GM18909 (cell line): ENCODE results near the gene ACRV1.

Experiments used
- ATAC-seq: cut with Tn5 transposase; IDR thresholded peaks from one replicate; pipeline ENCODE4 v1.9.1; 2021; ENCODE audit warnings: mild to moderate bottlenecking; ENCODE audit not compliant: unreplicated experiment, poor library complexity

ACRV1 gene

GRCh38 chr11:125663910-125664309 is 16.7 kb downstream of the ACRV1 start:
- no peak for ATAC-seq

GRCh38 chr11:125662689-125663088 is 18.0 kb downstream of the ACRV1 start:
- no peak for ATAC-seq

DNA sequence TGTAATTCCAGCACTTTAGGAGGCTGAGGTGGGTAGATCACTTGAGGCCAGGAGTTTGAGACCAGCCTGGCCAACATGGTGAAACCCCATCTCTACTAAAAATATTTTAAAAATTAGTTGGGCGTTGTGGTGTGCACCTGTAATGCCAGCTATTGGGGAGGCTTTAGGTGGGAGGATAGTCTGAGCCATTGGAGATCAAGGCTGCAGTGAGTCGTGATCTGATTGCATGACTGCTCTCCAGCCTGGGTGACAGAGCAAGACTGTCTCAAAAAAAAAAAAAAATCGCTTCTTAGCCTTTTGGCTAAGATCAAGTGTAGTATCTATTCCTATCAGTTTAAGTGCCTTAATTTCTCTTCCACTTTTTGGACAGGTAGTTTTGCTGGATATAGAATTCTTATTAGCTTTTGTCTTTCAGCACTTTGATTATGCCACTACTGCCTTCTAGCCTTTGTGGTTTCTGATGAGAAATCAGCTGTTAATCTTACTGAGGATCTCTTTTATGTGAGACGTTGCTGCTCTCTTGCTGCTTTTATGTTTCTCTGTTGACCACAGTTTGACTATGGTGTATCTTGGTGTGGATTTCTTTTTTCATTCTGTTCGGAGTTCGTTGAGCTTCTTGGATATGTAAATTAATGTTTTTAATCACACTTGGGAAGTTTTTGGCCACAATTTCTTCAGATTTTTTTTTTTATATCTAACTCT is 31.0 kb downstream of the ACRV1 start:
- ATAC-seq, result no peak

GRCh38 chr11:125645871-125646270 is 34.8 kb downstream of the ACRV1 start:
- ATAC-seq, result no peak

DNA sequence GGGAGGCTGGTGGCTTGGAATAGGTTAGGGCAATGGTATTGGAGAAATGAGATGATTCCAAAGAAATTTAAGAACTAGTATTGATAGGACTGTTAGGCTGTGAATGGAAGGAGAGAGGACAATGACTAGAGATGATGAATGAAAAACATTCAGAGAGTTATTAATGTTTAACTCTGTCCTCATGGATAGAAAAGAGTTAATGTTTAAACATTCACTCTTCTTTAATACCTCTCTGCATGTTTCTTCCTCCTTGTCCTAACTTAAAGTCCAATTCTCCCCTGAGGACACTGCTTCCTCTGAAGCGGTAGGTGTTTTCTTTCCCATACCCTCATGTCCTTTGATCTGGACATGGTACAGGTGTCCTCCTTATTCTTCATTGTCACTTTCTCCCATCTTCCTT is 42.3 kb downstream of the ACRV1 start:
- no peak for ATAC-seq

GRCh38 chr11:125637840-125638239 is 42.8 kb downstream of the ACRV1 start:
- no peak for ATAC-seq

DNA sequence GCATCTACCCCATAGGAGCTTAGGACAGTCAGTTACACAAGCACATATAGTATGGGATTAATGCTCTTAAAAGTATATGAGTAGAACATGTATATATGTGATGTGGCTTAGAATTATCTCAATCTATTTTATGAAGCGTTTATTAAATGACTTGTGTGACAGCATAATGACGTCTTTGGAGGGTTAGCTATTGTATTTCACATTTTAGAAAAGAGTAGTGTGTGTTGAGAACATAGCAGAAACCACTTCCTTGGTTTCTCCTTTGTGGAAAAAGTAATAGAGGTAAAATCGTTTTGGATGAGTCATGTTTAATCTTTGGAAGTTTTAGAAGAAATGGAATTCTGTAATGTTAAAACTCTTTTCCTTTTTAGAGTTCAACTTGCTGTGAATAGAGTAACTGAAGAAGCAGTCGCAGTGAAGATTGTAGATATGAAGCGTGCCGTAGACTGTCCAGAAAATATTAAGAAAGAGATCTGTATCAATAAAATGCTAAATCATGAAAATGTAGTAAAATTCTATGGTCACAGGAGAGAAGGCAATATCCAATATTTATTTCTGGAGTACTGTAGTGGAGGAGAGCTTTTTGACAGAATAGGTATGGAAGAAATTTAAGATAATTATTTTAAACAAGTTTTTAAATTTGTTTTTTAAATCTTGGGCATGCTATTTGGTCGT is 53.3 kb downstream of the ACRV1 start:
- ATAC-seq, result no peak

- ATAC-seq, result peak; percentile 27
Measured at GRCh38 chr11:125626288-125626950, 54.2 kb downstream of the ACRV1 start.

- peak; percentile 88 for ATAC-seq
Measured at GRCh38 chr11:125625630-125626287, 54.9 kb downstream of the ACRV1 start.

- ATAC-seq, result no peak
Measured at GRCh38 chr11:125625225-125625629, 55.4 kb downstream of the ACRV1 start.

DNA sequence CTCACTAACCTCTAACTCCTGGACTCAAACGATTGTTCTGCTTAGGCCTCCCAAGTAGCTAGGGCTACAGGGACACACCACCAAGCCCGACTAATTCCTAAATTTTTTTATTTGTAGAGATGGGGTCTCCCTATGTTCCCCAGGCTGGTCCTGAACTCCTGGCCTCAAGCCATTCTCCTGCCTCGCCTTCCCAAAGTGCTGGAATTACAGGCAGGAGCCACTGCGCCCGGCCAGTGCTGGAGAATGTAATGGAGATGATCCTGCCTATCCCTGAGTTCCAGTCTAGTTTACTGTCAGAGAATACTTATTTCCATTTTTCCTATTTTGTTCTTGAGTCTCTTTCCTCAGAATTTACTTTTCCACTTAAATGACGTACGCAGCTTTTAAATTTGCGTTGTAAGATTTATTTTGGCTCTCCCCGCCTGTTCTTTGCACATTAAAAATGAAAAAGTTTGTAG is 55.9 kb downstream of the ACRV1 start, which contains the start of gene CHEK1:
Gene CHEK1 (plus strand): TSS at position 408 of the 458 bp plus-strand sequence. CDS start 1,606 bp downstream, outside the sequence.
- no peak for ATAC-seq

- no peak for ATAC-seq
Measured at GRCh38 chr11:125623064-125623463, 57.6 kb downstream of the ACRV1 start.

GRCh38 chr11:125621995-125622394 is 58.7 kb downstream of the ACRV1 start:
- ATAC-seq, result no peak
